Tibial nerve (tissue), 4 donors: Measurements from ENCODE around the gene BATF.

Experiments used
- EP300 ChIP-seq, 2 donors: sonication (generic); formaldehyde crosslinking; IDR thresholded peaks; one replicate each; pipeline ENCODE4 v1.6.1; 2017; ENCODE audit warnings: antibody characterized with exemption in 2 of 2, mild to moderate bottlenecking in 1 of 2
- TF ChIP-seq, protein P1 (sequence below), 5 experiments: fragments of 200-600 bp in 3 of 5; fragments of 450-650 bp in 2 of 5; sonication (generic) in 3 of 5; IDR thresholded peaks; one replicate each; pipeline ENCODE4 v1.5.1; 2016 to 2019; ENCODE audit warnings: antibody characterized with exemption in 5 of 5, mild to moderate bottlenecking in 3 of 5, moderate library complexity in 2 of 5

DNA sequence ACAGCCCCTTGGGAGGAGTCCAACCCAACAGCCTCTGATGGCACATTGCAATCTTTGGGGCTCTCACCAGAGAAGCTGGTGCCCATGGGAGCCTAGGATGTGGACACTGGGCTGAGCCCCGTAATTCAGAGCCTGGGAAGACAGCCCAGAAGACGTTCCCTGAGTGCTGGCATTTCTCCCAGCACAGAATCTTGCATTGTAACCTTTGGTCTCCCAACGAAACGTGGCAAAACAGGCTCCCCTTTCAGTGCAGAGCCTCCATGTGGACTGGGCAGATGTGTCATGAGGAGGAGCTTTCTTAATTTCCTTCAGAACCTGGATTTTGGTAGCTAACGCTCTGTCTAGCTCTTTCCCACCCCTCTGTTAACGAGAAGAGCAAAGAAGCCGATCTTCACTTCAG lies 26.3 kb downstream of the BATF start:
- TF ChIP-seq, protein P1, sequence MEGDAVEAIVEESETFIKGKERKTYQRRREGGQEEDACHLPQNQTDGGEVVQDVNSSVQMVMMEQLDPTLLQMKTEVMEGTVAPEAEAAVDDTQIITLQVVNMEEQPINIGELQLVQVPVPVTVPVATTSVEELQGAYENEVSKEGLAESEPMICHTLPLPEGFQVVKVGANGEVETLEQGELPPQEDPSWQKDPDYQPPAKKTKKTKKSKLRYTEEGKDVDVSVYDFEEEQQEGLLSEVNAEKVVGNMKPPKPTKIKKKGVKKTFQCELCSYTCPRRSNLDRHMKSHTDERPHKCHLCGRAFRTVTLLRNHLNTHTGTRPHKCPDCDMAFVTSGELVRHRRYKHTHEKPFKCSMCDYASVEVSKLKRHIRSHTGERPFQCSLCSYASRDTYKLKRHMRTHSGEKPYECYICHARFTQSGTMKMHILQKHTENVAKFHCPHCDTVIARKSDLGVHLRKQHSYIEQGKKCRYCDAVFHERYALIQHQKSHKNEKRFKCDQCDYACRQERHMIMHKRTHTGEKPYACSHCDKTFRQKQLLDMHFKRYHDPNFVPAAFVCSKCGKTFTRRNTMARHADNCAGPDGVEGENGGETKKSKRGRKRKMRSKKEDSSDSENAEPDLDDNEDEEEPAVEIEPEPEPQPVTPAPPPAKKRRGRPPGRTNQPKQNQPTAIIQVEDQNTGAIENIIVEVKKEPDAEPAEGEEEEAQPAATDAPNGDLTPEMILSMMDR (IDR thresholded peaks at IDR 0.05), result no peak
- peak in 1 of 2 donors; percentile 40 for TF ChIP-seq EP300 (IDR thresholded peaks at IDR 0.05)
